GM12878 (cell line): ENCODE results near the gene HMOX2. TPM values are rescaled to one million over a fixed set of nuclear protein-coding genes. Genes with fewer than 3 reads are reported as not detected.

ENCODE experiments used
- ATAC-seq: fragments of 200-7000 bp; cut with Tn5 transposase; 3 replicates; pipeline ENCODE4 v1.9.1; 2020; ENCODE audit warnings: mild to moderate bottlenecking, moderate library complexity
- BruUV-seq: library from RNA; stranded (reverse); fragments of 400-500 nt; replicated peaks from 2 replicates; lab custom pipeline; 2021; lab: Mats Ljungman, UMichigan
- CTCF ChIA-PET: fragments of 300-600 bp; sonication (Branson Sonifier 250); formaldehyde crosslinking; extraction: SDS; loops from one replicate; lab custom pipeline; 2021; ENCODE audit warnings: inconsistent platforms; lab: Yijun Ruan, JAX
- POLR2A ChIA-PET: fragments of 350-600 bp; formaldehyde crosslinking; extraction: SDS; loops from one replicate; lab custom pipeline; 2021; ENCODE audit warnings: inconsistent platforms; lab: Charles Lee
- RAD21 ChIA-PET: fragments of 300-600 bp; sonication (Branson Sonifier 250); formaldehyde crosslinking; loops from one replicate; lab custom pipeline; 2023; ENCODE audit warnings: antibody characterized with exemption; ENCODE audit not compliant: unreplicated experiment; lab: Charles Lee
- SMC1A ChIA-PET: fragments of 300-600 bp; sonication (Branson Sonifier 250); formaldehyde crosslinking; loops from one replicate; lab custom pipeline; 2023; ENCODE audit not compliant: unreplicated experiment, uncharacterized antibody; lab: Charles Lee
- DNase-seq: peaks from one replicate; pipeline ENCODE4 v3.0.0-alpha.2; 2011; ENCODE audit warnings: low read depth, low spot score
- FAIRE-seq: peaks from 3 replicates; lab custom pipeline; 2011; peaks lifted over from hg19 to GRCh38; lab: Jason Lieb, UNC
- H2AFZ ChIP-seq: 2 replicates; pipeline ENCODE4 v1.6.0; 2011; ENCODE audit warnings: low read depth, low read length, control low read depth; ENCODE audit not compliant: control insufficient read depth
- H3K27ac ChIP-seq: 2 replicates; pipeline ENCODE4 v1.5.1; 2011; ENCODE audit warnings: control low read depth; ENCODE audit not compliant: control insufficient read depth, insufficient read depth
- H3K27me3 ChIP-seq, 2 experiments: replicated peaks in 1 of 2; 2 replicates each; pipeline versions ENCODE4 v1.6.0 to v1.6.1; 2011; ENCODE audit warnings: low read length in 1 of 2; ENCODE audit not compliant: control insufficient read depth in 2 of 2, insufficient read depth in 2 of 2
- H3K36me3 ChIP-seq, 2 experiments: 2 replicates each; pipeline ENCODE4 v1.5.1; 2011; ENCODE audit warnings: low read length in 1 of 2; ENCODE audit not compliant: control insufficient read depth in 2 of 2, insufficient read depth in 2 of 2
- H3K4me1 ChIP-seq: 2 replicates; pipeline ENCODE4 v1.6.1; 2011; ENCODE audit warnings: mild to moderate bottlenecking, low read length, moderate library complexity, mixed read lengths; ENCODE audit not compliant: control insufficient read depth, insufficient read depth
- H3K4me2 ChIP-seq: 2 replicates; pipeline ENCODE4 v1.6.0; 2011; ENCODE audit warnings: control low read depth; ENCODE audit not compliant: control insufficient read depth, insufficient read depth
- H3K4me3 ChIP-seq: fragments of 200-600 bp; sonication (generic); 2 replicates; pipeline ENCODE4 v1.5.1; 2016
- H3K79me2 ChIP-seq: 2 replicates; pipeline ENCODE4 v1.6.0; 2011; ENCODE audit warnings: low read length; ENCODE audit not compliant: control insufficient read depth, insufficient read depth
- H3K9ac ChIP-seq: 2 replicates; pipeline ENCODE4 v1.8.0; 2011; ENCODE audit warnings: low read length, control low read depth, mixed read lengths; ENCODE audit not compliant: control insufficient read depth, insufficient read depth
- H3K9me3 ChIP-seq: replicated peaks from 3 replicates; pipeline ENCODE4 v1.5.1; 2011; ENCODE audit warnings: mild to moderate bottlenecking, low read length; ENCODE audit not compliant: control insufficient read depth, insufficient read depth
- H4K20me1 ChIP-seq: 2 replicates; pipeline ENCODE4 v1.6.0; 2011; ENCODE audit not compliant: control insufficient read depth, insufficient read depth
- BHLHE40 ChIP-seq, 2 experiments: fragments of 450-650 bp in 1 of 2; IDR thresholded peaks; 2 replicates each; pipeline ENCODE4 v1.6.1; 2011 to 2017; ENCODE audit warnings: low read depth in 2 of 2, borderline replicate concordance in 1 of 2, improper control_type of control experiment in 1 of 2, low read length in 1 of 2, mild to moderate bottlenecking in 1 of 2
- IKZF1 ChIP-seq: fragments of 450-650 bp; conservative IDR thresholded peaks from 2 replicates; pipeline ENCODE4 v1.6.1; 2017; ENCODE audit warnings: antibody characterized with exemption, mild to moderate bottlenecking
- JUNB ChIP-seq: IDR thresholded peaks from 2 replicates; pipeline ENCODE4 v1.6.1; 2016; ENCODE audit warnings: antibody characterized with exemption, mild to moderate bottlenecking
- SIX5 ChIP-seq: IDR thresholded peaks from 2 replicates; pipeline ENCODE4 v1.6.1; 2011; ENCODE audit warnings: mild to moderate bottlenecking, low read depth, low read length, moderate library complexity; ENCODE audit not compliant: severe bottlenecking
- SREBF1 ChIP-seq: IDR thresholded peaks from 2 replicates; pipeline ENCODE4 v1.6.1; 2012; ENCODE audit warnings: mild to moderate bottlenecking, low read length
- ZNF217 ChIP-seq: fragments of 450-650 bp; IDR thresholded peaks from 2 replicates; pipeline ENCODE4 v1.6.1; 2017; ENCODE audit warnings: antibody characterized with exemption, mild to moderate bottlenecking
- WGBS: methylation state at CpG from one replicate; pipeline ENCODE4 v1.1.6; 2016; ENCODE audit warnings: low lambda C conversion rate; ENCODE audit not compliant: insufficient replicate concordance, insufficient coverage; ENCODE audit errors: missing lambda C conversion rate; 5-methylcytosine and 5-hydroxymethylcytosine counted together
- in situ Hi-C: fragments of 300-500 bp; cut with MboI; formaldehyde crosslinking; loops from 9 replicates; pipeline ENCODE4 v1.14.3; 2018; ENCODE audit warnings: mixed read lengths
- intact Hi-C: fragments of 100-400 bp; cut with micrococcal nuclease; formaldehyde crosslinking; loops from one replicate; pipeline ENCODE4 v1.14.2; 2022; ENCODE audit not compliant: unreplicated experiment
- polyA plus RNA-seq, 11 experiments: library from polyadenylated mRNA; depleted of rRNA in 4 of 11; unstranded in 6 of 11; stranded (reverse) in 5 of 11; fragments of >200 nt; fragmentation: Nextera tagmentation in 4 of 11; fragmentation: Illumina TruSeq in 1 of 11; extraction: Ambion mirVana in 4 of 11; extraction: Trizol in 1 of 11; gene quantifications; 1 replicate in 1 of 11; 2 replicates in 10 of 11; pipeline versions ENCODE4 v1.2.1 to v1.2.3, GENCODE V29; 2011 to 2016; ENCODE audit warnings: inconsistent platforms in 2 of 11, missing spikeins in 2 of 11, low read depth in 1 of 11
- total RNA-seq, 4 experiments: library from RNA; depleted of rRNA in 3 of 4; stranded (reverse); fragments of >200 nt in 3 of 4; fragmentation: Illumina TruSeq in 1 of 4; extraction: Trizol in 1 of 4; gene quantifications; 2 replicates each; pipeline versions ENCODE4 v1.2.1 to v1.2.3, GENCODE V29; 2013 to 2021
- TF ChIP-seq, protein P1 (sequence below): IDR thresholded peaks from 2 replicates; pipeline ENCODE4 v1.6.1; 2012; ENCODE audit warnings: low read depth, low read length, improper control_type of control experiment
- TF ChIP-seq, protein P2 (sequence below): fragments of 450-650 bp; IDR thresholded peaks from 2 replicates; pipeline ENCODE4 v1.6.1; 2016; ENCODE audit warnings: mild to moderate bottlenecking
- TF ChIP-seq, protein P3 (sequence below): fragments of 150-350 bp; IDR thresholded peaks from 2 replicates; pipeline ENCODE4 v1.6.1; 2016; ENCODE audit warnings: low read depth, low read length
- TF ChIP-seq, protein P4 (sequence below): IDR thresholded peaks from 2 replicates; pipeline ENCODE4 v1.6.1; 2011; ENCODE audit warnings: low read depth, low read length, improper control_type of control experiment, borderline replicate concordance
- TF ChIP-seq, protein P5 (sequence below): IDR thresholded peaks from 2 replicates; pipeline ENCODE4 v1.6.1; 2012; ENCODE audit warnings: mild to moderate bottlenecking, low read depth, low read length

HMOX2 gene
- total and polyA plus RNA-seq, 10 of the 15 experiments (the other 5 are each of a cell fraction or from before 2014, with no cell fraction given), result 26.4 to 111 (median 57.8) TPM

DNA sequence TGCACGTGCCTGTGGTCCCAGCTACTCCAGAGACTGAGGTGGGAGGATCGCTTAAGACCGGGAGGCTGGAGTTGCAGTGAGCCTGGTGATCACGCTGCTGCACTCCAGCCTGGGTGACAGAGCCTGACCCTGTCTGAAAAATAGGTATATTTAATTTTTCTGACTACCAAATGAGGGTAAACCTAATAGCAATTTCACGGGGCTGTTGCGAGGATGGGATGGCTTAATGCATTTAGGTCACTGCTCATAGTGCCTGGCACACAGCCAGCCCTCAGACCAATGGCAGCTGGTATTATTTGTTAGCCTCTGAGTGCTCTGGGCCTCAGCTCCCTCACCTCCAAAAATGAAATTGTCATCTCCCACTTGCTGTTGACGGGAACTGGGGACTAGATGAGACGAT, 68.3 kb downstream of the HMOX2 start:
- no peaks in the 10 kb centered on the region for H3K27me3 ChIP-seq
- ChIA-PET CTCF (interaction anchor here (0.6 to 8.6 kb wide), 4 partner anchors 28 to 1719 kb away, joined by 3 to 90 read pairs (median 34); no protein-coding TSS in a partner anchor), RAD21 (no interaction called here), SMC1A (interaction anchor here (0.6 to 2.1 kb wide), 2 partner anchors 39 to 398 kb away, joined by 3 to 8 read pairs; no protein-coding TSS in a partner anchor), POLR2A (no interaction called here)
- no peaks in the 10 kb centered on the region for H3K79me2 ChIP-seq
- H3K4me2 ChIP-seq, result no peak overlapping the region
- intact Hi-C loops (no loop called here), in situ Hi-C loops (no loop called here)
- DNase-seq, result no peak
- peaks cover 7% of the 10 kb centered on the region for H3K9me3 ChIP-seq
- WGBS, result 43% methylated on average over 8 of the region's 8 CpGs
- no peak for FAIRE-seq
- H3K9ac ChIP-seq, result no peak overlapping the region
- no TSS peak for BruUV-seq
- H2AFZ ChIP-seq, result no peak overlapping the region
- no peak overlapping the region for H3K4me3 ChIP-seq
- no peak overlapping the region for H3K27ac ChIP-seq
- ATAC-seq, result no peak
- H3K4me1 ChIP-seq, result no peaks in the 10 kb centered on the region
- no peaks in the 10 kb centered on the region for H3K36me3 ChIP-seq
- H4K20me1 ChIP-seq, result no peaks in the 10 kb centered on the region
- TF ChIP-seq, protein P1, sequence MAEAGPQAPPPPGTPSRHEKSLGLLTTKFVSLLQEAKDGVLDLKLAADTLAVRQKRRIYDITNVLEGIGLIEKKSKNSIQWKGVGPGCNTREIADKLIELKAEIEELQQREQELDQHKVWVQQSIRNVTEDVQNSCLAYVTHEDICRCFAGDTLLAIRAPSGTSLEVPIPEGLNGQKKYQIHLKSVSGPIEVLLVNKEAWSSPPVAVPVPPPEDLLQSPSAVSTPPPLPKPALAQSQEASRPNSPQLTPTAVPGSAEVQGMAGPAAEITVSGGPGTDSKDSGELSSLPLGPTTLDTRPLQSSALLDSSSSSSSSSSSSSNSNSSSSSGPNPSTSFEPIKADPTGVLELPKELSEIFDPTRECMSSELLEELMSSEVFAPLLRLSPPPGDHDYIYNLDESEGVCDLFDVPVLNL, result no peak
- TF ChIP-seq JUNB, result no peak
- TF ChIP-seq, protein P2, sequence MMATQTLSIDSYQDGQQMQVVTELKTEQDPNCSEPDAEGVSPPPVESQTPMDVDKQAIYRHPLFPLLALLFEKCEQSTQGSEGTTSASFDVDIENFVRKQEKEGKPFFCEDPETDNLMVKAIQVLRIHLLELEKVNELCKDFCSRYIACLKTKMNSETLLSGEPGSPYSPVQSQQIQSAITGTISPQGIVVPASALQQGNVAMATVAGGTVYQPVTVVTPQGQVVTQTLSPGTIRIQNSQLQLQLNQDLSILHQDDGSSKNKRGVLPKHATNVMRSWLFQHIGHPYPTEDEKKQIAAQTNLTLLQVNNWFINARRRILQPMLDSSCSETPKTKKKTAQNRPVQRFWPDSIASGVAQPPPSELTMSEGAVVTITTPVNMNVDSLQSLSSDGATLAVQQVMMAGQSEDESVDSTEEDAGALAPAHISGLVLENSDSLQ, result no peak
- no peak for TF ChIP-seq IKZF1
- no peak for TF ChIP-seq SREBF1
- TF ChIP-seq, protein P3, sequence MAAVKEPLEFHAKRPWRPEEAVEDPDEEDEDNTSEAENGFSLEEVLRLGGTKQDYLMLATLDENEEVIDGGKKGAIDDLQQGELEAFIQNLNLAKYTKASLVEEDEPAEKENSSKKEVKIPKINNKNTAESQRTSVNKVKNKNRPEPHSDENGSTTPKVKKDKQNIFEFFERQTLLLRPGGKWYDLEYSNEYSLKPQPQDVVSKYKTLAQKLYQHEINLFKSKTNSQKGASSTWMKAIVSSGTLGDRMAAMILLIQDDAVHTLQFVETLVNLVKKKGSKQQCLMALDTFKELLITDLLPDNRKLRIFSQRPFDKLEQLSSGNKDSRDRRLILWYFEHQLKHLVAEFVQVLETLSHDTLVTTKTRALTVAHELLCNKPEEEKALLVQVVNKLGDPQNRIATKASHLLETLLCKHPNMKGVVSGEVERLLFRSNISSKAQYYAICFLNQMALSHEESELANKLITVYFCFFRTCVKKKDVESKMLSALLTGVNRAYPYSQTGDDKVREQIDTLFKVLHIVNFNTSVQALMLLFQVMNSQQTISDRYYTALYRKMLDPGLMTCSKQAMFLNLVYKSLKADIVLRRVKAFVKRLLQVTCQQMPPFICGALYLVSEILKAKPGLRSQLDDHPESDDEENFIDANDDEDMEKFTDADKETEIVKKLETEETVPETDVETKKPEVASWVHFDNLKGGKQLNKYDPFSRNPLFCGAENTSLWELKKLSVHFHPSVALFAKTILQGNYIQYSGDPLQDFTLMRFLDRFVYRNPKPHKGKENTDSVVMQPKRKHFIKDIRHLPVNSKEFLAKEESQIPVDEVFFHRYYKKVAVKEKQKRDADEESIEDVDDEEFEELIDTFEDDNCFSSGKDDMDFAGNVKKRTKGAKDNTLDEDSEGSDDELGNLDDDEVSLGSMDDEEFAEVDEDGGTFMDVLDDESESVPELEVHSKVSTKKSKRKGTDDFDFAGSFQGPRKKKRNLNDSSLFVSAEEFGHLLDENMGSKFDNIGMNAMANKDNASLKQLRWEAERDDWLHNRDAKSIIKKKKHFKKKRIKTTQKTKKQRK, result no peak
- TF ChIP-seq, protein P4, sequence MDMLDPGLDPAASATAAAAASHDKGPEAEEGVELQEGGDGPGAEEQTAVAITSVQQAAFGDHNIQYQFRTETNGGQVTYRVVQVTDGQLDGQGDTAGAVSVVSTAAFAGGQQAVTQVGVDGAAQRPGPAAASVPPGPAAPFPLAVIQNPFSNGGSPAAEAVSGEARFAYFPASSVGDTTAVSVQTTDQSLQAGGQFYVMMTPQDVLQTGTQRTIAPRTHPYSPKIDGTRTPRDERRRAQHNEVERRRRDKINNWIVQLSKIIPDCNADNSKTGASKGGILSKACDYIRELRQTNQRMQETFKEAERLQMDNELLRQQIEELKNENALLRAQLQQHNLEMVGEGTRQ, result no peak
- TF ChIP-seq BHLHE40 (IDR thresholded peaks at IDR 0.05; ENCODE audit: borderline replicate concordance in 1 of 2, low read depth in 2 of 2, low read length in 1 of 2), result no peak
- TF ChIP-seq, protein P5, sequence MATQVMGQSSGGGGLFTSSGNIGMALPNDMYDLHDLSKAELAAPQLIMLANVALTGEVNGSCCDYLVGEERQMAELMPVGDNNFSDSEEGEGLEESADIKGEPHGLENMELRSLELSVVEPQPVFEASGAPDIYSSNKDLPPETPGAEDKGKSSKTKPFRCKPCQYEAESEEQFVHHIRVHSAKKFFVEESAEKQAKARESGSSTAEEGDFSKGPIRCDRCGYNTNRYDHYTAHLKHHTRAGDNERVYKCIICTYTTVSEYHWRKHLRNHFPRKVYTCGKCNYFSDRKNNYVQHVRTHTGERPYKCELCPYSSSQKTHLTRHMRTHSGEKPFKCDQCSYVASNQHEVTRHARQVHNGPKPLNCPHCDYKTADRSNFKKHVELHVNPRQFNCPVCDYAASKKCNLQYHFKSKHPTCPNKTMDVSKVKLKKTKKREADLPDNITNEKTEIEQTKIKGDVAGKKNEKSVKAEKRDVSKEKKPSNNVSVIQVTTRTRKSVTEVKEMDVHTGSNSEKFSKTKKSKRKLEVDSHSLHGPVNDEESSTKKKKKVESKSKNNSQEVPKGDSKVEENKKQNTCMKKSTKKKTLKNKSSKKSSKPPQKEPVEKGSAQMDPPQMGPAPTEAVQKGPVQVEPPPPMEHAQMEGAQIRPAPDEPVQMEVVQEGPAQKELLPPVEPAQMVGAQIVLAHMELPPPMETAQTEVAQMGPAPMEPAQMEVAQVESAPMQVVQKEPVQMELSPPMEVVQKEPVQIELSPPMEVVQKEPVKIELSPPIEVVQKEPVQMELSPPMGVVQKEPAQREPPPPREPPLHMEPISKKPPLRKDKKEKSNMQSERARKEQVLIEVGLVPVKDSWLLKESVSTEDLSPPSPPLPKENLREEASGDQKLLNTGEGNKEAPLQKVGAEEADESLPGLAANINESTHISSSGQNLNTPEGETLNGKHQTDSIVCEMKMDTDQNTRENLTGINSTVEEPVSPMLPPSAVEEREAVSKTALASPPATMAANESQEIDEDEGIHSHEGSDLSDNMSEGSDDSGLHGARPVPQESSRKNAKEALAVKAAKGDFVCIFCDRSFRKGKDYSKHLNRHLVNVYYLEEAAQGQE, result no peak
- no peak for TF ChIP-seq SIX5
- TF ChIP-seq ZNF217, result no peak
